K562 (cell line): ENCODE data around the gene FAM24B. TPM values are rescaled to one million over a fixed set of nuclear protein-coding genes. Genes with fewer than 3 reads are reported as not detected.

ENCODE experiments used
- NCOA1 ChIP-seq: fragments of 450-650 bp; IDR thresholded peaks from 2 replicates; pipeline ENCODE4 v1.6.1; 2016; ENCODE audit warnings: low read depth
- NFE2L1 ChIP-seq: fragments of 450-650 bp; IDR thresholded peaks from 2 replicates; pipeline ENCODE4 v1.6.1; 2016; ENCODE audit warnings: missing genetic modification characterization, low read depth, mild to moderate bottlenecking, missing compliant biosample characterization, moderate library complexity, borderline replicate concordance
- POU5F1 ChIP-seq: fragments of 150-350 bp; IDR thresholded peaks from 2 replicates; pipeline ENCODE4 v1.6.1; 2014; ENCODE audit warnings: borderline replicate concordance, low read length, low read depth, mild to moderate bottlenecking; ENCODE audit not compliant: partially characterized antibody
- REST ChIP-seq, 2 experiments: fragments of 450-650 bp; formaldehyde crosslinking in 1 of 2; IDR thresholded peaks; 2 replicates each; pipeline versions ENCODE4 v1.4.0 to v1.6.1; 2014 to 2020; ENCODE audit warnings: mild to moderate bottlenecking in 2 of 2, borderline replicate concordance in 1 of 2, low read depth in 1 of 2
- polyA plus RNA-seq, 8 experiments: library from polyadenylated mRNA; depleted of rRNA in 4 of 8; stranded (reverse) in 5 of 8; unstranded in 3 of 8; fragments of >200 nt; fragmentation: Nextera tagmentation in 2 of 8; fragmentation: Illumina TruSeq in 1 of 8; extraction: Ambion mirVana in 2 of 8; extraction: Trizol in 1 of 8; gene quantifications; 2 replicates each; pipeline versions ENCODE4 v1.2.1 to v1.2.3, GENCODE V29; 2011 to 2014; ENCODE audit warnings: inconsistent platforms in 1 of 8, missing spikeins in 1 of 8
- total RNA-seq, 7 experiments: library from RNA; depleted of rRNA in 6 of 7; stranded (reverse); fragments of >200 nt in 6 of 7; fragmentation: Illumina TruSeq in 2 of 7; extraction: Trizol in 2 of 7; gene quantifications; 2 replicates each; pipeline versions ENCODE4 v1.2.1 to v1.2.3, GENCODE V29; 2011 to 2021; ENCODE audit warnings: low replicate concordance in 1 of 7
- TF ChIP-seq, protein P1 (sequence below): fragments of 250-450 bp; sonication (Bioruptor Pico); IDR thresholded peaks from 2 replicates; pipeline ENCODE4 v1.5.0; 2021; ENCODE audit warnings: mild to moderate bottlenecking, moderate library complexity

Gene FAM24B
- total and polyA plus RNA-seq, 9 of the 15 experiments (the other 6 are each of a cell fraction or from before 2014, with no cell fraction given): 6.0 to 19.6 (median 9.2) TPM

DNA sequence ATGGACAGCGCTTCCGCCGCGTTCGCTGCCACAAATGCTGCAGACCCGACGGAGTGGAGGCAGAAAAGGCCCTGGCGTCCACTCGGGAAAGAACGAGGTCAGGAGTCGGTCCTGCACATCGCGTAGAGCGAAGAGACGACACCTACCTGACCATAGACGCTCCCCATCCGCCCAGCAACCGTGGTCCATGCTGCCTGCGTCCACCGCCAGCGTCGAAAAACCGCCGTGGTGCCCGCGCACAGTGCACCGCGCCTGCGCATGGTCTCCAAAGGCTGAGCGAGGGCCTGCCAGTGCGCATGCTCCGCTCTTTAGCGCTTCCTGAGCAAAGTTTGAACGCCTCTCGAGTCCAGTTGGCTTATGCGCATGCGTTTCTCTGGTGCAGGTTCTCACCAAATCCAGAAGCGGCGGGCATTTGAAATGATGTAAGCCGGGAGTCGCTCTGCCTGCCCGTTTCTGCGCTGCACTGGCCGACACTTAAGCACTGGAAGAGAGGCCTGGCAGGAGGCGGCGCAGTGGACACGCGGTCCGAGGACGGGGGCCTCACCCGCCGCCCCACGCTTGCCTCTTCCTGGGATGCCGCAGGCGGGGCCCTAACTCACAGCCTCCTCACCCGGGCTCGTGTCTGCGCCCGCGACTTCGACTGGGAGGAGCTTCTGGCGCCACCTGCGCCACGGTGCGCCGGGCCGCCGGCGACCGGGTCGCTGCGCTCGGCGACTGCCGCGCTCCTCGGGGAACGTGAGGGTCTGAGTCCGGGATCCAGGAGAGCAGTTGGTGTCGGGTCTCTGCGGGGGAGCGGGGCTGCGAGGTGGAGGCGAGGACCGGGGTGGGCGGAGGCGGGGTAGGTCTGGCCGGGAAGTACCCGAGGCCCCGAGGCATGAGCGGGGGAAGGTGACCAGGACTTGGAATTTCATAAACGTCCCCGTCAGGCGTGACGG is at the start of gene FAM24B (continued):
- TF ChIP-seq POU5F1: peak; percentile 69
- TF ChIP-seq REST (IDR thresholded peaks at IDR 0.05; ENCODE audit: borderline replicate concordance): 0 out of 2 replicates have a peak, but pooled peaks have one; percentile 17
- no peak for TF ChIP-seq REST (CRISPR knock-in tag; IDR thresholded peaks at IDR 0.05; ENCODE audit: low read depth)
- TF ChIP-seq NCOA1: no peak
- TF ChIP-seq NFE2L1 (tag): no peak
- TF ChIP-seq, protein P1, sequence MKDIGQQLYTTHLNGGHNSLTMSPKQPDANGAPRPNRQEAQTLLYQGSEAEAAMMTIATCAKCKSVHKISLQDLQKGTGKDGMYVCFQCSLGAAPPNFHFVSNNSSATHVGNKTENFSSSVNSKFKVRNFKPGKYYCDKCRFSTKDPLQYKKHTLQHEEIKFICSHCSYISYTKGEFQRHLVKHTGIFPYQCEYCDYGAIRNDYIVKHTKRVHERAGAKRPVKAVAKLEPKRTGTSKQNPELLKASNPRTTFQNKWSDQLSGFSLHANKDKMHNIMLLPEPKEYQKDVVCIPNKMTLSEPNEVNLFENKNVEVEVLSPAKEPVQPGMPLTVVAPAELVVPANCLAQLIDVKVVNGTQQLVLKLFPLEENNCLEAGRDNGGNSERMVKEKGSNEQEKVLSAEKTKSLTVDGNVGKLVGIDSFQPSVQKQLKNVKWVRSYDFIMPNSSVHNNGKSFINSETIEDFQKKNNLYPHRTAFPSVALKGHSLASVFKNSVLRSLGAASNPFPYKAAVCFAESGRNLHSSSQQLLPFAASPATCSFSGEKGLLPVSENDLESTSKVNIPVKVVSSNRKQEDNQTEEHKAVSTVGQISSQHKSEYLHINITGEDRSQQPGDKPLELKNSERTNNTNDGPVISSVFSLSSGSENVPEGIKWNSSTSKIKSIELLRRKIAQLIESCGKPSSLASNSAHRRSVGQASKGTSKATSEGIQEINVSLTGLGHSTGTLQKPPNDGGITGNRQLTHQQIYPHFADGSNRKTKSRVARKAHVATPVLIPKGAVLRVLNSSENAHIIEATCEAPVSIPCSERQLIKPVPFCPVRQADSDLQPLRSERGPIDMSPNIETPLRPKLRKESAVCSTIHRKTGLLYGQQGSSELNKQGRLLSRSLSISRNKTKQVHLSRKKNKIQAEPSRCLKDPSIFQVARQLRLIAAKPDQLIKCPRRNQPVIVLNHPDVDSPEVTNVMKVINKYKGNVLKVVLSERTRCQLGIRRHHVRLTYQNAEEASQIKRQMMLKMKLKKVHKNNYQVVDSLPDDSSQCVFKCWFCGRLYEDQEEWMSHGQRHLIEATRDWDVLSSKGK: no peak
